ENCODE measurements around the gene APOBR.
"Not testable (repeated sequence)": the region's sequence is repeated elsewhere in the genome, so short reads cannot be mapped to it uniquely, and the experiment has no call there.

Gene APOBR

GRCh38 chr16:28543072-28543471 is 48.6 kb downstream of the APOBR start:
- Histone ChIP-seq H3K4me1 (ENCODE audit: control insufficient read depth, insufficient read depth, low read length, unreplicated experiment) (peaks cover 7% of the 10 kb centered on the region), H2AFZ (ENCODE audit: low read length, unreplicated experiment) (no peak overlapping the region), H3K36me3 (ENCODE audit: insufficient read depth, low read length) (no peaks in the 10 kb centered on the region), H3K27me3 (ENCODE audit: insufficient read depth, low read length) (no peaks in the 10 kb centered on the region), H3K4me3 (ENCODE audit: low read depth, low read length) (no peak overlapping the region), H3K79me2 (ENCODE audit: control insufficient read depth, insufficient read depth, low read length, unreplicated experiment) (peaks cover 5% of the 10 kb centered on the region), H3K27ac (ENCODE audit: low read depth, low read length) (no peak overlapping the region)

DNA sequence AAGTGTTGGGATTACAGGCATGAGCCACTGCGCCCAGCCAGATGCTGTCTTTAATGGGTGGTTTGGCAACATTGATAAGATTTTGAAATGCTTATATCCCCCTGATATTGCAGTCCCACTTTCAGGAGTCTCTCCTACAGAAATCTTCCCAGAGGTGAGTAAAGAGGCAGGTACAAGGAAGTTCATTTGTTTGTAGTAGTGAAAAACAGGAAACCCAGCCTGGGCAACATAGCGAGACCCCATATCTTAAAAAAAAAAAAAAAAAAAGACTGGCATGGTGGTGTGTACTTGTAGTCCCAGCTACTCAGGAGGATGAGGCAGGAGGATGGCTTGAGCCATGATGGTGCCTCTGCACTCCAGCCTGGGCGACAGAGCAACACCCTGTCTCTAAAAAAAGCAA is 50.6 kb downstream of the APOBR start:
- Histone ChIP-seq H3K4me3 (ENCODE audit: low read depth, low read length) (no peak overlapping the region), H3K79me2 (ENCODE audit: control insufficient read depth, insufficient read depth, low read length, unreplicated experiment) (no peaks in the 10 kb centered on the region), H3K36me3 (ENCODE audit: insufficient read depth, low read length) (no peaks in the 10 kb centered on the region), H3K27me3 (ENCODE audit: insufficient read depth, low read length) (no peaks in the 10 kb centered on the region), H3K4me1 (ENCODE audit: control insufficient read depth, insufficient read depth, low read length, unreplicated experiment) (no peaks in the 10 kb centered on the region), H2AFZ (ENCODE audit: low read length, unreplicated experiment) (no peak overlapping the region), H3K27ac (ENCODE audit: low read depth, low read length) (no peak overlapping the region)

DNA sequence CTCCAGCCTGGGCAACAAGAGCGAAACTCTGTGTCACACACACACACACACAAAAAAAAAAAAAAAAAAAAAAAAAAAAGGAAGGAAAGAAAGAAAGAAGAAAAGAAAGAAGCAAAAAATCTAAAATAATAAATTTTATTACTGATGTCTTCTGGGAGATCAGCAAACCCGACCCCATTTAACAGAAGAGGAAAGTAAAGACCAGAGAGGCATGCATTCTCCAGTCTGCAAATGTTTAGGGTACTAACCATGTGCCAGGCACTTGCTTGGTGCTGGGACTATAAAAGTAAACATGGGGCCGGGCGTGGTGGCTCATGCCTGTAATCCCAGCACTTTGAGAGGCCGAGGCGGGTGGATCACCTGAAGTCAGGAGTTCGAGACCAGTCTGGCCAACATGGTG is 51.5 kb downstream of the APOBR start:
- not testable (repeated sequence) for H2AFZ ChIP-seq (ENCODE audit: low read length, unreplicated experiment); H3K4me3 ChIP-seq (ENCODE audit: low read depth, low read length); H3K79me2 ChIP-seq (ENCODE audit: control insufficient read depth, insufficient read depth, low read length, unreplicated experiment); H3K4me1 ChIP-seq (ENCODE audit: control insufficient read depth, insufficient read depth, low read length, unreplicated experiment); H3K27ac ChIP-seq (ENCODE audit: low read depth, low read length); H3K27me3 ChIP-seq (ENCODE audit: insufficient read depth, low read length); H3K36me3 ChIP-seq (ENCODE audit: insufficient read depth, low read length)

GRCh38 chr16:28546626-28547025 is 52.2 kb downstream of the APOBR start:
- no peaks in the 10 kb centered on the region for H3K79me2 ChIP-seq (ENCODE audit: control insufficient read depth, insufficient read depth, low read length, unreplicated experiment)
- no peaks in the 10 kb centered on the region for H3K36me3 ChIP-seq (ENCODE audit: insufficient read depth, low read length)
- H3K27ac ChIP-seq (ENCODE audit: low read depth, low read length) = no peak overlapping the region
- H3K4me1 ChIP-seq (ENCODE audit: control insufficient read depth, insufficient read depth, low read length, unreplicated experiment) = no peaks in the 10 kb centered on the region
- no peak overlapping the region for H3K4me3 ChIP-seq (ENCODE audit: low read depth, low read length)
- no peaks in the 10 kb centered on the region for H3K27me3 ChIP-seq (ENCODE audit: insufficient read depth, low read length)
- no peak overlapping the region for H2AFZ ChIP-seq (ENCODE audit: low read length, unreplicated experiment)

DNA sequence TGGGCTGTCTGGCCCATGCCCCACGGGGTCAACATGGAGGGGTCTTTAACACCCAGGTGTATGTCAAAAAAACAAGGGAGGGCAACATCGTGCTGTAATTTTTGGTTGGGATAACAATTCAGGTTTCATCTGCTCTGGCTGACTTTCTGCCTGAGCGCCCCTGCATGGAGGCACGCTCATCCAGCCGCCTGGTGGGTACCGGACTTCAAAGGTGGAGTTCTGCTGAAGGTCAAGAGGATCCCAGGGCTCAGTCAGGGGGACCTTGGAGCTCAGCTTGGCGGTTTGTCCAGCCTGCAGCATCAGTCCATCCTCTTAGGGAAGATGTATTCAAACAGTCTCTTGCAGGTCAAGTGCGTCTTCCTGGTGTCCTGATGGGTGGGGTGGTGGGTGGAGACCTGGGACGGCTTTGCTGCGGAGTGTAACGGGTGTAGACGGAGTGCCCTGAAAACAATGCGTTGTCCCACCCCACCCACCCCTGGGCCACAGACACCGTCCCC is 53.9 kb downstream of the APOBR start:
- no peaks in the 10 kb centered on the region for H3K4me1 ChIP-seq (ENCODE audit: control insufficient read depth, insufficient read depth, low read length, unreplicated experiment)
- H3K79me2 ChIP-seq (ENCODE audit: control insufficient read depth, insufficient read depth, low read length, unreplicated experiment) = no peaks in the 10 kb centered on the region
- peak overlapping the region; percentile 32 for H2AFZ ChIP-seq (ENCODE audit: low read length, unreplicated experiment)
- H3K27me3 ChIP-seq (ENCODE audit: insufficient read depth, low read length) = no peaks in the 10 kb centered on the region
- no peak overlapping the region for H3K27ac ChIP-seq (ENCODE audit: low read depth, low read length)
- H3K4me3 ChIP-seq (ENCODE audit: low read depth, low read length) = no peak overlapping the region
- no peaks in the 10 kb centered on the region for H3K36me3 ChIP-seq (ENCODE audit: insufficient read depth, low read length)
